ENCODE results near the gene TEX44.

Gene TEX44

DNA sequence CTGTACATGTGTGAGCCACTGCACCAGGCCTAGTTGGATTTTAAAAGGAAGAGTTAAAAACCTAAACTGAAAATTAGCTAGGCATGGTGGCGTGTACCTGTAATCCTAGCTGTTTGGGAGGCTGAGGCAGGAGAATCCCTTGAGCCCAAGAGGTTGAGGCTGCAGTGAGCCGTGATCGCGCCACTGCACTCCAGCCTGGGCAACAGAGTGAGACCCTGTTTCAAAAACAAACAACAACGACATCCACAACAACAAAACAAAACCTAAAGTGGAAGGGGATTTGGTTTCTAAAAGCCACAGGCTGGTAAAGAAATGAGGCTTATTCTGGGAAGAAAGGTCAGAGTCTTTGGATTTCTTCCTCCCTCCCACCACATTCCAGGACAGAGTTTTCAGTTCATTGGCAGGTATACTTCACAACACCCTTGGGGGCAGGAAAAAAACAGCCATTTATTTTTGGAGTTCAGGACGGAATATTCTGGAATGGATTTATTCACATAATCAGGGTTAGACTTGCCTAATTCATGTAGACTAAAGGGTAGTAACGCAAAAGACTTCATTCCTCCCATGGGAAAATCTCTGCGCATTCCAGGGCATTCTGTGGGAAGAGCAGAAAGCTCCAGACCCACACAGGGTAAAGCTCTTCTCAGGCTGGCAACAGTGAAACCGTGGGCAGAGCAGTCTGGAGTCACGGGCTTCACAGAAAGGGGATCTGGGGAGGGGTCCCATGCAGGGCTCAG lies 34.9 kb downstream of the TEX44 start:
- no peak overlapping the region for H3K4me3 ChIP-seq (ENCODE audit: low read length)

DNA sequence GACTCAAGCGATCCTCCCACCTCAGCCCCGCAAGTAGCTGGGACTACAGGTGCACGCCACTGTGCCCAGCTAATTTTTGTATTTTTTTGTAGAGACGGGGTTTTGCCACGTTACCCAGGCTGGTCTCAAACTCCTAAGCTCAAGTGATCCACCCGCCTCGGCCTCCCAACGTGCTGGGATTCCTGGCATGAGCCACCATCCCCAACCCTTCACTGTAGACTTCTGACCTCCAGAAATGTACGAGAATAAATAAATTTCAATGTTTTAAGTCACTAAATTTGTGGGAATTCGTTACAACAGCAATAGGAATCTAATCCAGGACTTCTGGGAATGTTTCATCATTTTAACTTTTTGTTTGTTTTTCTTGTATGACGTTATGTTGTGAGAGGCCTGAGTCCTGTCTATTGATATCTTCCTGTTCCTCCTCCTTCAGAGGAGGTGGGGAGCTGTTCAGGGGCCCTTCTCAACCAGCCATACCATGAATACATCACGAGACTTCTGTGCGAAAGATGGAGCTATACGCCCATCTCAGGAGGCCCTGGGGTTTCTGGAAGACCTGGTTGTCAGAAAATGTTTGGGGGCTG lies 40.0 kb downstream of the TEX44 start:
- no peak overlapping the region for H3K4me3 ChIP-seq (ENCODE audit: low read length)
- DNase-seq (ENCODE audit: low read depth): peak; percentile 57
- TF ChIP-seq, protein P1, sequence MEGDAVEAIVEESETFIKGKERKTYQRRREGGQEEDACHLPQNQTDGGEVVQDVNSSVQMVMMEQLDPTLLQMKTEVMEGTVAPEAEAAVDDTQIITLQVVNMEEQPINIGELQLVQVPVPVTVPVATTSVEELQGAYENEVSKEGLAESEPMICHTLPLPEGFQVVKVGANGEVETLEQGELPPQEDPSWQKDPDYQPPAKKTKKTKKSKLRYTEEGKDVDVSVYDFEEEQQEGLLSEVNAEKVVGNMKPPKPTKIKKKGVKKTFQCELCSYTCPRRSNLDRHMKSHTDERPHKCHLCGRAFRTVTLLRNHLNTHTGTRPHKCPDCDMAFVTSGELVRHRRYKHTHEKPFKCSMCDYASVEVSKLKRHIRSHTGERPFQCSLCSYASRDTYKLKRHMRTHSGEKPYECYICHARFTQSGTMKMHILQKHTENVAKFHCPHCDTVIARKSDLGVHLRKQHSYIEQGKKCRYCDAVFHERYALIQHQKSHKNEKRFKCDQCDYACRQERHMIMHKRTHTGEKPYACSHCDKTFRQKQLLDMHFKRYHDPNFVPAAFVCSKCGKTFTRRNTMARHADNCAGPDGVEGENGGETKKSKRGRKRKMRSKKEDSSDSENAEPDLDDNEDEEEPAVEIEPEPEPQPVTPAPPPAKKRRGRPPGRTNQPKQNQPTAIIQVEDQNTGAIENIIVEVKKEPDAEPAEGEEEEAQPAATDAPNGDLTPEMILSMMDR (conservative IDR thresholded peaks at IDR 0.05; ENCODE audit: low read length): no peak

More for the DNA sequence above, 34.9 kb downstream of the TEX44 start:
- peak; percentile 72 for DNase-seq (ENCODE audit: low read depth)
- TF ChIP-seq, protein P1 (conservative IDR thresholded peaks at IDR 0.05; ENCODE audit: low read length): no peak

DNA sequence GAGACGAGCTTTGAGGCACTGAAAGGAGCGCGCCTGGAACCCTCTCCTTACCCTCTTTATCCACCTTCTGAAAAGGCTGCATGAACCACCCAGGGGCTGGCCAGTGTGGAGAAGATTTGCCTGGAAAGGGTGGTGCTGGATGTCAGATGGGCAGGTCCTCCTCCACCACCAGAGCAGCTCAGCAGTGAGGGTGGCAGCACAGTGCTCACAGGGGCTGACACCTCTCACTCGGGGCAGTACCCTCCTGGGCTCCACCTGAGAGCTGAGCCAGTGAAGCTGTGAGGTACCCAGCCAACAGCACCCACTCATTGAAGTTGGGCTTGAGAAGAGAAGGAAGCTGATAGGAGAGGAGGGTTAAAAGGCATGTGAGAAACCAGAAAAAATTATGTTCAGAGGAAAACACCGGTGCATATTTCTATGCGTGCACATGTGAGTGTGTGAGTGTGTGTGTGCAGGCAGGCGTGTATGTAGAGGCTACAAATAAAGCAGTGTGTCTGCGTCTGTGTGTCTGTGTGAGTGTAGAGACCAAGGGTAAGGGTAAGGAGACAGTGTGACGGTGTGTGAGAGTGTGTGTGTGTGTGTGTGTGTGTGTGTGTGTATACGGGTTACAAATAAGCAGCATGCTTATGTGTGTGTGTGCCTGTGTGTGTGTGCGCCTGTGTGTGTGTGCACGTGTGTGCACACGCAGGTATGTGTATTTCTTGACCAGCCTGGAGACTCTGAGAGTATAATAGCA lies 40.7 kb downstream of the TEX44 start:
- TF ChIP-seq, protein P1 (conservative IDR thresholded peaks at IDR 0.05; ENCODE audit: low read length): no peak
- H3K4me3 ChIP-seq (ENCODE audit: low read length): no peak overlapping the region
- no peak for DNase-seq (ENCODE audit: low read depth)

DNA sequence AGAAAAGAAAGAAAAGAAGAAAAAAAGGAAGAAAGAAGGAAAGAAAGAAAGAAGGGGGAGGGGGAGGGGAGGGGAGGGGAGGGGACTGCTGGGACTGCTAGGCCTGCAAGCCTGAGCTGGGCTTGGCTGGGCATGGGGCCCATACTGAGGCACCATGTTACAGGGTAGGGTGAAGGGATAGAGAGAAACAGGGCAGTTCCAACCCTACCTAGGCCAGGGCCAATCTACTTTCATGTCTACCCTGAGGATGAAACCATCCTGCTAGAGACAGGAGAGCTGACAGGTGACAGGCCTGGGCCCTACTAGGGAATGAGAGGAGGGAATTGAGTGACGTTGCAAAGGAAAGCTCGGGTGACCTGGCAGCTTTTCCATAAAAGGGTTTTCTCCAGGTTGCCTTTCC lies 41.7 kb downstream of the TEX44 start:
- TF ChIP-seq, protein P1 (conservative IDR thresholded peaks at IDR 0.05; ENCODE audit: low read length): no peak
- H3K4me3 ChIP-seq (ENCODE audit: low read length): no peak overlapping the region
- DNase-seq (ENCODE audit: low read depth): no peak

DNA sequence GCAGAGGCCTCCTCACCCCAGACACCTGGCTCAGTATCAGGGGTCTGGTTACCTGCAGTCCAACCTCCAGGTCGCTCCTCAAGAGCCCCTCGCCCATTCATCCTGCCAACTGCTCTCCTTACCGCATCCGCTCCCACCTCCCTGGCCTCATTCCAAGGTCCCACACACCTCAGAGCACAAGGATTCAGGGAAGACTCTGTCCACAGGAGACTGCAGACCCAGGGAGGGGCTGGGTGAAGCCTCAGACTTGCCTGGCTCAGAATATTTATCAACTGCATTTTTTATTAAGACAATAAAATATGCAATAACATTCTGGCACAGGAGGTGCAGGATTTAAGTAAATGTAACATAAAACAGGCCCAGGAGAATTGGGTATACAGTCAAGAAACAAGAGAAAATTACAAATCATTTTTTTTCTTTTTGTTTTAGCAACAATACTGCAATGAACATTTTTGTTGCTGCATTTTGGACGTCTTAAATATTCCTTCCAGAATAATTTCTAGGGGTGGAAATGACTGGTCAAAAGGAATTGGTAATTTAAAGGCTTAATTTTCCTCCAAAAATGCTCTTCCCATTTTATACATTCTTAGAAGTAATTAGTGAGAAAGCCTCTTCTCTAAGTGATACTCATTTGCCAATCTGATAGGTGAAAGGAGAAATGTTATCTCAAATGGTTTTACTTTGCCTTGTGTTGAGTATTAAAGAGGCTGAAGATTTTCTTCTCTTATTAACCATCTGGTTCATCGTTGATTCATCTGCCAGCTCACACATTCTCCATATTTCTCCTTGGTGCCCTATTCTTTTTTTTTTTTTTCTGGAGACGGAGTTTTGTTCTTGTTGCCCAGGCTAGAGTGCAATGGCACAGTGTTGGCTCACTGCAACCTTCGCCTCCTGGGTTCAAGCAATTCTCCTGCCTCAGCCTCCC lies 42.5 kb downstream of the TEX44 start:
- no peak overlapping the region for H3K4me3 ChIP-seq (ENCODE audit: low read length)
- no peak for DNase-seq (ENCODE audit: low read depth)
- TF ChIP-seq, protein P1 (conservative IDR thresholded peaks at IDR 0.05; ENCODE audit: low read length): no peak

DNA sequence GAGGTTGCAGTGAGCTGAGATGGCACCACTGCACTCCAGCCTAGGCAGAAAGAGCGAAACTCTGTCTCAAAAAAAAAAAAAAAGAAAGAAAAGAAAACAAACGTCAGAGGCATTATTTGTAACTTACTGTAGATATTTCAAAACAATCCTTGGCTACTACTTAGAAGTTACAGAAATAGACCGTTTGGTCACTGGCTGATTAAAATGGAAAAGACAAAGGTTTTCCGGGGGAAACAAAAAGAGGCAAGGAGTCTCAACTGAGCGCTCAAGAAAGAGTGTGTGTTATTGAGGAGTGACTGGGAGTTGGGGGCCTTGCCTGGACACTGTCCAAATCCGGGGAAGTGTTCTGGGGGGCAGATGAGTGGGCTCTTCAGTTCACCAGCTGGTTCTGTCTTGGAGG lies 47.6 kb downstream of the TEX44 start:
- no peak overlapping the region for H3K4me3 ChIP-seq (ENCODE audit: low read length)
- peak; percentile 55 for DNase-seq (ENCODE audit: low read depth)
- TF ChIP-seq, protein P1 (conservative IDR thresholded peaks at IDR 0.05; ENCODE audit: low read length): no peak
